Vagina (tissue), 2 donors: ENCODE measurements around the gene MYZAP. TPM values are rescaled to one million over a fixed set of nuclear protein-coding genes. Genes with fewer than 3 reads are reported as not detected.
A peak's percentile ranks its signal among the peaks of the same experiment; 100 is the strongest.

Experiments used
- DNase-seq, 2 donors: peaks; one replicate each; pipeline ENCODE4 v3.0.0-alpha.2; 2017; ENCODE audit errors: extremely low spot score in 2 of 2
- H3K27ac ChIP-seq: fragments of 200-600 bp; sonication (generic); one replicate; pipeline ENCODE4 v1.5.1; 2019
- H3K27me3 ChIP-seq: fragments of 200-600 bp; sonication (generic); one replicate; pipeline ENCODE4 v1.5.1; 2019
- H3K36me3 ChIP-seq, 2 donors: fragments of 200-600 bp; sonication (generic); one replicate each; pipeline ENCODE4 v1.5.1; 2017 to 2019
- H3K4me1 ChIP-seq: fragments of 200-600 bp; sonication (generic); one replicate; pipeline ENCODE4 v1.5.1; 2019
- H3K4me3 ChIP-seq, 2 donors: fragments of 200-600 bp; sonication (generic); 1 replicate in 1 of 2; 2 replicates in 1 of 2; pipeline ENCODE4 v1.5.1; 2016 to 2019
- H3K9me3 ChIP-seq: fragments of 200-600 bp; sonication (generic); one replicate; pipeline ENCODE4 v1.5.1; 2019
- POLR2A ChIP-seq, 2 donors: fragments of 450-650 bp; IDR thresholded peaks; one replicate each; pipeline ENCODE4 v1.6.1; 2017; ENCODE audit warnings: antibody characterized with exemption in 2 of 2, mild to moderate bottlenecking in 2 of 2, moderate library complexity in 2 of 2
- POLR2AphosphoS5 ChIP-seq, 2 donors: sonication (generic); formaldehyde crosslinking; IDR thresholded peaks; one replicate each; pipeline ENCODE4 v1.9.0; 2017; ENCODE audit warnings: antibody characterized with exemption in 2 of 2, mild to moderate bottlenecking in 2 of 2, low read depth in 1 of 2; ENCODE audit not compliant: insufficient read depth in 1 of 2
- intact Hi-C: fragments of 100-400 bp; cut with DNase I; formaldehyde crosslinking; loops from one replicate; pipeline ENCODE4 v1.15.1; 2023
- total RNA-seq: library from RNA; depleted of rRNA; stranded (reverse); fragments of >200 nt; gene quantifications from one replicate; pipeline ENCODE4 v1.2.3, GENCODE V29; 2016
- TF ChIP-seq, protein P1 (sequence below), 3 experiments: fragments of 450-650 bp in 2 of 3; fragments of 200-600 bp in 1 of 3; sonication (generic) in 1 of 3; IDR thresholded peaks; one replicate each; pipeline ENCODE4 v1.5.1; 2017 to 2019; ENCODE audit warnings: antibody characterized with exemption in 3 of 3, mild to moderate bottlenecking in 2 of 3, moderate library complexity in 2 of 3

MYZAP gene, protein sequence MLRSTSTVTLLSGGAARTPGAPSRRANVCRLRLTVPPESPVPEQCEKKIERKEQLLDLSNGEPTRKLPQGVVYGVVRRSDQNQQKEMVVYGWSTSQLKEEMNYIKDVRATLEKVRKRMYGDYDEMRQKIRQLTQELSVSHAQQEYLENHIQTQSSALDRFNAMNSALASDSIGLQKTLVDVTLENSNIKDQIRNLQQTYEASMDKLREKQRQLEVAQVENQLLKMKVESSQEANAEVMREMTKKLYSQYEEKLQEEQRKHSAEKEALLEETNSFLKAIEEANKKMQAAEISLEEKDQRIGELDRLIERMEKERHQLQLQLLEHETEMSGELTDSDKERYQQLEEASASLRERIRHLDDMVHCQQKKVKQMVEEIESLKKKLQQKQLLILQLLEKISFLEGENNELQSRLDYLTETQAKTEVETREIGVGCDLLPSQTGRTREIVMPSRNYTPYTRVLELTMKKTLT
- 15.2 TPM for total RNA-seq

DNA sequence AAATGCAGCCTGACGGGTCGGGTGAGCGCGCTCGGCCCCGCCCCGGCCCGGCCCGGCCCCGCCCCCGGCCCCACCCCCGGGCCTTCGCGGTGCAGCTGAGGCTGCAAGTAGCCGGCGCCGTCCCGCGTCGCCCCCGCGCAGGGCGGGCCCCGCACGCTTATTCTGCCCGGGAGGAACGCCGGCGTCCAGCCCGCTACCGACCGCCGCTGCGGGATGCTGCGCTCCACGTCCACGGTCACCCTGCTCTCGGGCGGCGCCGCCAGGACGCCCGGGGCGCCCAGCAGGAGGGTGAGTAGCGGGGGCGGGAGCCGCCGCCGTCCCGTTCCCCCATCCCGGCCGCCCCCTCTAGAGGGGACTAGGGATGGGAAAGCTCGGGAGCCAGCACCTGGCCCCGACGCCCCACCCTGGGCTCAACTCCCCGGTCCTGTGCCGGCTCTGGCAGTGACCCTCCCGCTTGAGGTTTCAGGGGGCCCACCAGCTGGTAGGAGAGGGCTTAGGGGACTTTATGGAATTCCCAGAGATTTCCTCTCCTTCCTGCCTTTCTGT, at the start of gene MYZAP:
MYZAP (plus strand) TSS at position 83 of the 546 bp plus-strand sequence; CDS start at position 214, 131 bp downstream.
- intact Hi-C loops: no loop called here
- peaks cover 50% of the 10 kb centered on the region for H3K4me1 ChIP-seq
- H3K27ac ChIP-seq: peak within 1 kb of the TSS; percentile 87
- no peaks in the 10 kb centered on the region for H3K9me3 ChIP-seq
- H3K4me3 ChIP-seq: peak within 1 kb of the TSS; percentile 70 to 95
- H3K27me3 ChIP-seq: no peaks in the 10 kb centered on the region
- TF ChIP-seq POLR2AphosphoS5 (IDR thresholded peaks at IDR 0.05; ENCODE audit: insufficient read depth in 1 of 2, low read depth in 1 of 2): no peak
- peak in 1 of 2 donors; percentile 36 for TF ChIP-seq POLR2A (IDR thresholded peaks at IDR 0.05)
- H3K36me3 ChIP-seq: no peaks in the 10 kb centered on the region
- DNase-seq: no peak

DNA sequence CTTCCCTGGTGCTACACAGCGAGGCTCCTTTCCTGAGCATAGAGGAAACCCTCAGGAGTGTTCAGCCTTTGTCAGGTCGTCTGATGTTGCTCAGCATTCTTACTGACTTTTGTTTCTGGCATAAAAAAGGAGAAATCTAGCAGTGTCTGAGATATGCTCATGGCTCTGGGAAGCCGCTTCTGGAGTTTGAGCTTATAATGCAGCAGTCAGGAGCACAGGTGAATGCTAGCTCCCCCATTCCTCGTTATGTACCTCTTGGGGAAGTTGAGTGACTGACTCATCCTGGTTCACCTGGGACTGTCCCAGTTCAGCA, 49.2 kb upstream of the MYZAP start:
- intact Hi-C loops: no loop called here
- H3K4me3 ChIP-seq: no peak overlapping the region
- no peaks in the 10 kb centered on the region for H3K27me3 ChIP-seq
- DNase-seq: no peak
- peaks cover 22% of the 10 kb centered on the region for H3K4me1 ChIP-seq
- no peaks in the 10 kb centered on the region for H3K9me3 ChIP-seq
- H3K36me3 ChIP-seq: peaks cover 0 to 13% of the 10 kb centered on the region in 2 donors
- H3K27ac ChIP-seq: no peak overlapping the region
- TF ChIP-seq POLR2A (IDR thresholded peaks at IDR 0.05) (no peak), POLR2AphosphoS5 (IDR thresholded peaks at IDR 0.05; ENCODE audit: insufficient read depth in 1 of 2, low read depth in 1 of 2) (no peak)
- TF ChIP-seq, protein P1, sequence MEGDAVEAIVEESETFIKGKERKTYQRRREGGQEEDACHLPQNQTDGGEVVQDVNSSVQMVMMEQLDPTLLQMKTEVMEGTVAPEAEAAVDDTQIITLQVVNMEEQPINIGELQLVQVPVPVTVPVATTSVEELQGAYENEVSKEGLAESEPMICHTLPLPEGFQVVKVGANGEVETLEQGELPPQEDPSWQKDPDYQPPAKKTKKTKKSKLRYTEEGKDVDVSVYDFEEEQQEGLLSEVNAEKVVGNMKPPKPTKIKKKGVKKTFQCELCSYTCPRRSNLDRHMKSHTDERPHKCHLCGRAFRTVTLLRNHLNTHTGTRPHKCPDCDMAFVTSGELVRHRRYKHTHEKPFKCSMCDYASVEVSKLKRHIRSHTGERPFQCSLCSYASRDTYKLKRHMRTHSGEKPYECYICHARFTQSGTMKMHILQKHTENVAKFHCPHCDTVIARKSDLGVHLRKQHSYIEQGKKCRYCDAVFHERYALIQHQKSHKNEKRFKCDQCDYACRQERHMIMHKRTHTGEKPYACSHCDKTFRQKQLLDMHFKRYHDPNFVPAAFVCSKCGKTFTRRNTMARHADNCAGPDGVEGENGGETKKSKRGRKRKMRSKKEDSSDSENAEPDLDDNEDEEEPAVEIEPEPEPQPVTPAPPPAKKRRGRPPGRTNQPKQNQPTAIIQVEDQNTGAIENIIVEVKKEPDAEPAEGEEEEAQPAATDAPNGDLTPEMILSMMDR (IDR thresholded peaks at IDR 0.05): no peak

DNA sequence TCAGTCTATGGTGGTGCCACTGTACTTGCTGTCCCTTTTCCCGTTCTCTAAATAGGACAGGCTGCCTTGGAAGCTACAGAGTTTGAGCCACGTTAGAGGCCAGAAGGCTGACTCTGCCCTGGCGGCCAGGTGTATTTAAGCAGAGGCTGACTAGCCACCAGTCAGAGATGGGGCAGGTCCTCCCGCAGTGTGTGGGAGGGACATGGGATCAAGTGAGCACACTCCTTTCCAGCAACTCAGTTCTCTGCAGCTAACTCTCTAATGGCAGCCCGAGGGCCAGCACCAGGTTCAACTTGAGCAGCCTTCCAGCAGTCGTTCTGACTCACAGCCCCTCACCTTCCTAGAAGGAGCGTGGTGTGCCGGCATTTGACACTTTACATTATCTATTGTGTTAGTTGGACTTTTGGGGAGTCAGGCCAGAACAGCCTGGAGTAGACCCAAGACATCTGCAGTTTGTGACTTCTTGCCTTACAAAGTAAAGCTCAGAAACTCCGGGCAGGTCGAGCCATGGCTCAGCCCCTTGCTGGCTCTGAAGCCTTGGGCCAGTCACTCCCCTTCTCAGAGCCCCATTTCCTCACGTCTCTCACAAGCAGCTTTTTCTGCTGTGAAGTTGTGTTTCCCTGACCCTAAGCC, 46.7 kb upstream of the MYZAP start:
- intact Hi-C loops: no loop called here
- DNase-seq: no peak
- H3K27ac ChIP-seq: no peak overlapping the region

DNA sequence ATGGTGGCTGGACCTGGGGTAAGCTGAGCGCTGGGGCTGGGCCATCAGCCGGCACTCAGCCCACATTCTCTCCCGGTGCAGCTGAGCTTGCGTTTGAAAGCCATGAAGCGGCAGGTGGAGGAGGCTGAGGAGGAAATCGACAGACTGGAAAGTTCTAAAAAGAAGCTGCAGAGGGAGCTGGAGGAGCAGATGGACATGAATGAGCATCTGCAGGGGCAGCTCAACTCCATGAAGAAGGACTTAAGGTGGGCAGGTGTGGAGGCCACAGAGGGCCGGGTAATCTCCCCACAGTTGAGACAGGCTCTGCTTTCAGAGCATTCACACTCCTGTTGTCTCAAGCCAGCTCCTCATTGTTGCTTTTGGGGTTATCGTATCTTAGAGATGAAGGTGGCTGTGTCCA, 45.7 kb upstream of the MYZAP start:
- no peak for DNase-seq
- Histone ChIP-seq H3K27ac (no peak overlapping the region), H3K27me3 (no peaks in the 10 kb centered on the region), H3K4me1 (peaks cover 22% of the 10 kb centered on the region), H3K9me3 (no peaks in the 10 kb centered on the region), H3K4me3 (no peak overlapping the region), H3K36me3 (peaks cover 0 to 17% of the 10 kb centered on the region in 2 donors)
- intact Hi-C loops: no loop called here
- TF ChIP-seq, protein P1 (IDR thresholded peaks at IDR 0.05): no peak
- TF ChIP-seq POLR2AphosphoS5 (IDR thresholded peaks at IDR 0.05; ENCODE audit: insufficient read depth in 1 of 2, low read depth in 1 of 2): no peak
- no peak for TF ChIP-seq POLR2A (IDR thresholded peaks at IDR 0.05)

More for the DNA sequence above, 46.7 kb upstream of the MYZAP start:
- peaks cover 19% of the 10 kb centered on the region for H3K4me1 ChIP-seq
- H3K4me3 ChIP-seq: no peak overlapping the region
- TF ChIP-seq POLR2A (IDR thresholded peaks at IDR 0.05) (no peak), POLR2AphosphoS5 (IDR thresholded peaks at IDR 0.05; ENCODE audit: insufficient read depth in 1 of 2, low read depth in 1 of 2) (no peak)
- TF ChIP-seq, protein P1 (IDR thresholded peaks at IDR 0.05): no peak
- H3K27me3 ChIP-seq: no peaks in the 10 kb centered on the region
- H3K9me3 ChIP-seq: no peaks in the 10 kb centered on the region
- H3K36me3 ChIP-seq: peaks cover 0 to 17% of the 10 kb centered on the region in 2 donors

DNA sequence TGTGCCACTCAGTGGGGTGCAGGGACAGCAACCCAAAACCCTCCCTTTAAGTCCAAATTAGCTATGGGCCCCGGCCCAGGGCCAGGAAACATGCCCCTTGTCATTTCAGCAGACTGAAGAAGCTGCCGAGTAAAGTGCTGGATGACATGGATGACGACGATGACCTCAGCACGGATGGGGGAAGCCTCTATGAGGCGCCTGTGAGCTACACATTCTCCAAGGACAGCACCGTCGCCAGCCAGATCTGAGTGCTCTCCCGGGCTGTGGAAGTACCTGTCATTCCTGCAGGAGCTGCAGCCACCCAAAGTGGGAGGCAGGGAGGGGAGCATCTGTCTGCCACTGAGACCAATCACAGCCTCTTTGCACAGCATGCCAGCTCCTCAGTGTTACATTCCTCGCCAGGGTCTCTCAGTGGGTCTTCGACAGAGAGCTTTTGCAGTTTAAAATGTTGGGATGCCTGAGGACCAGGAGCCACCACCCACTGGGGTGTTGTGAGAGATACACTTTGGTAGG, 44.4 kb upstream of the MYZAP start:
- H3K4me3 ChIP-seq: no peak overlapping the region
- TF ChIP-seq POLR2AphosphoS5 (IDR thresholded peaks at IDR 0.05; ENCODE audit: insufficient read depth in 1 of 2, low read depth in 1 of 2) (no peak), POLR2A (IDR thresholded peaks at IDR 0.05) (no peak)
- TF ChIP-seq, protein P1 (IDR thresholded peaks at IDR 0.05): no peak
- DNase-seq: no peak
- peaks cover 30% of the 10 kb centered on the region for H3K4me1 ChIP-seq
- peaks cover 0 to 17% of the 10 kb centered on the region in 2 donors for H3K36me3 ChIP-seq
- no peaks in the 10 kb centered on the region for H3K27me3 ChIP-seq
- no peak overlapping the region for H3K27ac ChIP-seq
- intact Hi-C loops: no loop called here
- no peaks in the 10 kb centered on the region for H3K9me3 ChIP-seq
